Astrocyte (in vitro differentiated cells and primary cell): Measurements from ENCODE around the gene SFXN3. TPM values are rescaled to one million over a fixed set of nuclear protein-coding genes. Genes with fewer than 3 reads are reported as not detected.

Experiments used
- DNase-seq: peaks from one replicate; pipeline ENCODE4 v3.0.0-alpha.2; 2010; ENCODE audit warnings: low read depth
- FAIRE-seq: peaks from 2 replicates; lab custom pipeline; 2011; peaks lifted over from hg19 to GRCh38; lab: Jason Lieb, UNC
- H2AFZ ChIP-seq: 2 replicates; pipeline ENCODE4 v1.6.0; 2012; ENCODE audit warnings: low read depth, low read length, inconsistent platforms
- H3K27ac ChIP-seq: 2 replicates; pipeline ENCODE4 v1.5.1; 2011; ENCODE audit warnings: low read depth, low read length, inconsistent platforms
- H3K27me3 ChIP-seq: 2 replicates; pipeline ENCODE4 v1.6.0; 2011; ENCODE audit warnings: low read length, inconsistent platforms; ENCODE audit not compliant: insufficient read depth
- H3K36me3 ChIP-seq: 2 replicates; pipeline ENCODE4 v1.5.1; 2011; ENCODE audit warnings: low read length, inconsistent platforms; ENCODE audit not compliant: insufficient read depth
- H3K4me1 ChIP-seq: 2 replicates; pipeline ENCODE4 v1.5.1; 2011; ENCODE audit warnings: low read length, inconsistent platforms; ENCODE audit not compliant: insufficient read depth
- H3K4me2 ChIP-seq: 2 replicates; pipeline ENCODE4 v1.6.0; 2012; ENCODE audit warnings: low read length, inconsistent platforms
- H3K4me3 ChIP-seq: 2 replicates; pipeline ENCODE4 v1.5.1; 2011; ENCODE audit warnings: low read depth, mild to moderate bottlenecking, low read length, inconsistent platforms; ENCODE audit not compliant: insufficient read depth
- H3K79me2 ChIP-seq: 2 replicates; pipeline ENCODE4 v1.6.0; 2012; ENCODE audit warnings: mild to moderate bottlenecking, low read length, inconsistent platforms; ENCODE audit not compliant: insufficient read depth
- H3K9ac ChIP-seq: 2 replicates; pipeline ENCODE4 v1.6.0; 2012; ENCODE audit warnings: mild to moderate bottlenecking, low read length, inconsistent platforms
- H3K9me3 ChIP-seq: 2 replicates; pipeline ENCODE4 v1.5.1; 2012; ENCODE audit warnings: low read depth, mild to moderate bottlenecking, low read length, inconsistent platforms; ENCODE audit not compliant: insufficient read depth
- H4K20me1 ChIP-seq: 2 replicates; pipeline ENCODE4 v1.6.0; 2012; ENCODE audit warnings: low read length, inconsistent platforms; ENCODE audit not compliant: insufficient read depth
- H3K27ac Mint-ChIP-seq: one replicate; pipeline ENCODE4 v1.8.0; 2021; ENCODE audit warnings: mild to moderate bottlenecking, mixed read lengths; ENCODE audit not compliant: unreplicated experiment
- H3K27me3 Mint-ChIP-seq: one replicate; pipeline ENCODE4 v1.8.0; 2021; ENCODE audit warnings: low read depth, mixed read lengths; ENCODE audit not compliant: unreplicated experiment
- H3K36me3 Mint-ChIP-seq: one replicate; pipeline ENCODE4 v1.8.0; 2021; ENCODE audit warnings: low read depth, mixed read lengths; ENCODE audit not compliant: unreplicated experiment
- H3K4me1 Mint-ChIP-seq: one replicate; pipeline ENCODE4 v1.8.0; 2021; ENCODE audit warnings: low read depth, mixed read lengths; ENCODE audit not compliant: unreplicated experiment
- H3K4me3 Mint-ChIP-seq: one replicate; pipeline ENCODE4 v1.8.0; 2021; ENCODE audit warnings: mild to moderate bottlenecking, moderate library complexity, mixed read lengths; ENCODE audit not compliant: unreplicated experiment
- H3K9me3 Mint-ChIP-seq: one replicate; pipeline ENCODE4 v1.8.0; 2021; ENCODE audit warnings: mild to moderate bottlenecking, mixed read lengths; ENCODE audit not compliant: unreplicated experiment
- EZH2 ChIP-seq: IDR thresholded peaks from 2 replicates; pipeline ENCODE4 v1.6.1; 2012; ENCODE audit warnings: mild to moderate bottlenecking, low read length, inconsistent platforms; ENCODE audit not compliant: insufficient read depth
- total RNA-seq: library from RNA; stranded (reverse); gene quantifications from 2 replicates; pipeline ENCODE4 v1.2.1, GENCODE V29; 2021
- TF ChIP-seq, protein P1 (sequence below): IDR thresholded peaks from 2 replicates; pipeline ENCODE4 v1.5.1; 2011; ENCODE audit warnings: low read depth, mild to moderate bottlenecking, inconsistent platforms, low read length, moderate library complexity; ENCODE audit not compliant: insufficient read depth

The SFXN3 gene
- total RNA-seq, 1 donor from 2014 or later, result 68.3 TPM

DNA sequence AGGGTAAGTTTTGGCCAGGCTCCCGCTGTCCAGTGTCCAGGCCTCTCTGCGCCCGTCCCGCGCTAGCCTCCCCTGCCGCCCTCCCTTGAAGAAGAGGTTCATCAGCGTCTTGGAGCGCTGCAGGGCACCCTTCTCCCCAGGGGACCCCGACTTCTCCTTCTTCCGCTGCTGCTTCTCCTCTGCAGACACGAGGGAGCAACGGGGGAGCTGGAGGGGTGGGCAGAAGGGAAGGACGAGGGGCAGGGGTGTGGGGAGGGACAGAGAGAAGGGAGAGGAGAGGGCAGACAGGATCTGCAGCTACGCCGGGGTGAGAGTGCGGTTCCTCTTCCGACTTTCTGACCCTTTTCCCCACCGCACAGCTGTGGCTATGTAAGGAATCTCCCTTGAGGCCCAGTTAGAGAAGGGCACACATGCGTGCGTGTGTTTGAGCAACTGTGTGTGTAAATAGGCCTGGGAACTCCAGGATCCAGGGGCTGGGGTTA, 12.9 kb upstream of the SFXN3 start:
- TF ChIP-seq, protein P1, sequence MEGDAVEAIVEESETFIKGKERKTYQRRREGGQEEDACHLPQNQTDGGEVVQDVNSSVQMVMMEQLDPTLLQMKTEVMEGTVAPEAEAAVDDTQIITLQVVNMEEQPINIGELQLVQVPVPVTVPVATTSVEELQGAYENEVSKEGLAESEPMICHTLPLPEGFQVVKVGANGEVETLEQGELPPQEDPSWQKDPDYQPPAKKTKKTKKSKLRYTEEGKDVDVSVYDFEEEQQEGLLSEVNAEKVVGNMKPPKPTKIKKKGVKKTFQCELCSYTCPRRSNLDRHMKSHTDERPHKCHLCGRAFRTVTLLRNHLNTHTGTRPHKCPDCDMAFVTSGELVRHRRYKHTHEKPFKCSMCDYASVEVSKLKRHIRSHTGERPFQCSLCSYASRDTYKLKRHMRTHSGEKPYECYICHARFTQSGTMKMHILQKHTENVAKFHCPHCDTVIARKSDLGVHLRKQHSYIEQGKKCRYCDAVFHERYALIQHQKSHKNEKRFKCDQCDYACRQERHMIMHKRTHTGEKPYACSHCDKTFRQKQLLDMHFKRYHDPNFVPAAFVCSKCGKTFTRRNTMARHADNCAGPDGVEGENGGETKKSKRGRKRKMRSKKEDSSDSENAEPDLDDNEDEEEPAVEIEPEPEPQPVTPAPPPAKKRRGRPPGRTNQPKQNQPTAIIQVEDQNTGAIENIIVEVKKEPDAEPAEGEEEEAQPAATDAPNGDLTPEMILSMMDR, result no peak
- no peak for TF ChIP-seq EZH2
- Histone ChIP-seq H3K36me3 (no peaks in the 10 kb centered on the region), H2AFZ (no peak overlapping the region), H3K9ac (no peak overlapping the region), H3K27ac (no peak overlapping the region), H4K20me1 (peaks cover 2% of the 10 kb centered on the region), H3K79me2 (no peaks in the 10 kb centered on the region), H3K4me3 (no peak overlapping the region), H3K4me2 (peak overlapping the region; percentile 51), H3K9me3 (no peaks in the 10 kb centered on the region), H3K4me1 (peaks cover 29% of the 10 kb centered on the region), H3K27me3 (no peaks in the 10 kb centered on the region)
- H3K9me3 Mint-ChIP-seq, result no peaks in the 10 kb centered on the region
- peaks cover 19% of the 10 kb centered on the region for H3K4me1 Mint-ChIP-seq
- H3K27me3 Mint-ChIP-seq, result peaks cover 29% of the 10 kb centered on the region
- H3K36me3 Mint-ChIP-seq, result peaks cover 2% of the 10 kb centered on the region
- peak overlapping the region; percentile 66 for H3K27ac Mint-ChIP-seq
- DNase-seq, result no peak
- no peak for FAIRE-seq
- H3K4me3 Mint-ChIP-seq, result peak overlapping the region; percentile 71

DNA sequence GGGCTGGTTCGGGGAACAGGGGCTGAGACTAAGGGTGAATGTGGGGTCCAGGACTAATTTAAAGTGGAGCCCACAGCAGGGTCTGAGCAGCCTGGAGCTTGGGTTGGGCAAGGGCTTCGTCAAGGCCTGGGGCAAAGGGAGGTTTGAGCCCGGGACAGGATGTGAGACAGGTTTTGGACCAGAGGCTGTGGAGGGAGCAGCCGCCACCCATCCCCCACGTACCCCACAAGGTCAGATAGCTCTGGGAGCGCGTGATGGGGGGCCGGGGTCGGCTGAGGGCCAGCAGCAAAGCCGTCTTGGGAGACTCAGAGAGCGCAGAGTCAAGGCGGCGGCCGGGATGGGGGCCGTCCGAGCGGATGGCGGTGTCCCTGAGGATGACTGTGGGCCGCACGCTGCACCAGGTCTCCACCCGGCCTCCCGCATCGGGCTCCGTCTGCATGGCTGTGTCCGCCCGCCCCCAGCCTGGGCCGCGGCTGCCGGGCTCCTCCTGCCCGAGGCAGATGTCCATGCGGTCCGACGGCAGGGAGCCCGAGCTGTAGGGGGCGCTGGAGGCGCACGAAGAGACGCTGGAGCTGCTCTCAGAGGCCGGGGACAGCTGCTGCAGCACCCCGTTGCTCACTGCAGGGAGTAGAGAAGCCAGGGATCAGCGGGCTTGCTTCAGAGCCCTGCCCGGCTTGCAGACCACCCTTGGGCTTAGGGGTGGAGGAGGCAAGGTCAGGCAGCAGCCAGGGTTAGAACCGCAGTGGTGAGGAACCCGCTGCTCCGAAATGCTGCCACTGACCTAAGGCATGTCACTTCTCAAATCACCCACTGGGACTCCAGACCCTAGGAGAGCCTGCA, 12.2 kb upstream of the SFXN3 start:
- Histone ChIP-seq H3K9ac (no peak overlapping the region), H3K27ac (no peak overlapping the region), H3K4me3 (no peak overlapping the region), H2AFZ (peak overlapping the region; percentile 40), H3K27me3 (no peaks in the 10 kb centered on the region), H3K36me3 (no peaks in the 10 kb centered on the region), H3K79me2 (no peaks in the 10 kb centered on the region), H3K4me2 (peak overlapping the region; percentile 51), H3K4me1 (peaks cover 25% of the 10 kb centered on the region), H4K20me1 (no peaks in the 10 kb centered on the region), H3K9me3 (no peaks in the 10 kb centered on the region)
- Mint-ChIP-seq H3K27me3 (peaks cover 31% of the 10 kb centered on the region), H3K9me3 (no peaks in the 10 kb centered on the region), H3K4me1 (peaks cover 17% of the 10 kb centered on the region), H3K4me3 (peak overlapping the region; percentile 71), H3K27ac (peak overlapping the region; percentile 66), H3K36me3 (peaks cover 2% of the 10 kb centered on the region)
- no peak for FAIRE-seq
- TF ChIP-seq, protein P1, result peak; percentile 56
- TF ChIP-seq EZH2, result peak; percentile 33
- DNase-seq, result peak; percentile 45

DNA sequence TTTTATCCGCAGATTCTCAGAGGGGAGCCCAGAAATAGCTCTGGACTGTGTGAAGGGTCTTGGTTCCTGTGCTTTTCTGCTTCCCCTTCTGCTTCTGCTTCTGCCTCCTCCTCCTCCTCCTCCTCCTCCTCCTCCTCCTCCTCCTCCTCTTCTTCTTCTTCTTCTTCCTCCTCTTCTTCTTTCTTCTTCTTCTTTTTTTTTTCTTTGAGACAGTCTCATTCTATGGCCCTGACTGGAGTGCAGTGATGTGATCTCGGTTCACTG, 11.7 kb upstream of the SFXN3 start:
- Mint-ChIP-seq H3K4me3 (peak overlapping the region; percentile 64), H3K36me3 (peaks cover 2% of the 10 kb centered on the region), H3K4me1 (peaks cover 14% of the 10 kb centered on the region), H3K9me3 (no peaks in the 10 kb centered on the region), H3K27me3 (peaks cover 32% of the 10 kb centered on the region), H3K27ac (no peak overlapping the region)
- H3K27ac ChIP-seq, result no peak overlapping the region
- DNase-seq (no peak), FAIRE-seq (no peak)
- H3K4me3 ChIP-seq, result no peak overlapping the region
- peaks cover 24% of the 10 kb centered on the region for H3K4me1 ChIP-seq
- peak overlapping the region; percentile 51 for H3K4me2 ChIP-seq
- no peak for TF ChIP-seq EZH2
- TF ChIP-seq, protein P1, result no peak
- H3K9ac ChIP-seq, result no peak overlapping the region
- no peaks in the 10 kb centered on the region for H3K36me3 ChIP-seq
- H2AFZ ChIP-seq, result peak overlapping the region; percentile 40
- H3K79me2 ChIP-seq, result no peaks in the 10 kb centered on the region
- H3K9me3 ChIP-seq, result no peaks in the 10 kb centered on the region
- no peaks in the 10 kb centered on the region for H4K20me1 ChIP-seq
- no peaks in the 10 kb centered on the region for H3K27me3 ChIP-seq
